Lung (tissue), 12 donors: Measurements from ENCODE around the gene EGFR. TPM values are rescaled to one million over a fixed set of nuclear protein-coding genes. Genes with fewer than 3 reads are reported as not detected.

Source experiments
- ATAC-seq: fragments of 200-7000 bp; cut with Tn5 transposase; one replicate; pipeline ENCODE4 v1.9.1; 2020; ENCODE audit warnings: moderate number of reproducible peaks; ENCODE audit not compliant: insufficient read depth, low FRiP score
- DNase-seq, 3 donors: peaks; one replicate each; pipeline ENCODE4 v3.0.0-alpha.2; 2013 to 2017
- H3K27ac ChIP-seq, 2 donors: one replicate each; pipeline ENCODE4 v1.5.1; 2013; ENCODE audit warnings: mild to moderate bottlenecking in 2 of 2, moderate library complexity in 2 of 2, control low read depth in 1 of 2, inconsistent platforms in 1 of 2, low read depth in 1 of 2, low read length in 1 of 2
- H3K27me3 ChIP-seq, 3 donors: one replicate each; pipeline ENCODE4 v1.5.1; 2013; ENCODE audit warnings: low read length in 2 of 3; ENCODE audit not compliant: control insufficient read depth in 3 of 3, insufficient read depth in 3 of 3
- H3K36me3 ChIP-seq, 4 donors: one replicate each; pipeline ENCODE4 v1.5.1; 2013; ENCODE audit warnings: low read length in 4 of 4, mild to moderate bottlenecking in 1 of 4, moderate library complexity in 1 of 4; ENCODE audit not compliant: control insufficient read depth in 4 of 4, insufficient read depth in 4 of 4
- H3K4me1 ChIP-seq, 5 donors: one replicate each; pipeline ENCODE4 v1.5.1; 2013; ENCODE audit warnings: low read length in 5 of 5, mild to moderate bottlenecking in 2 of 5, moderate library complexity in 1 of 5; ENCODE audit not compliant: control insufficient read depth in 5 of 5, insufficient read depth in 5 of 5
- H3K4me3 ChIP-seq: one replicate; pipeline ENCODE4 v1.5.1; 2013; ENCODE audit warnings: mild to moderate bottlenecking, control low read depth, moderate library complexity
- H3K9ac ChIP-seq, 2 donors: one replicate each; pipeline ENCODE4 v1.5.1; 2013; ENCODE audit warnings: low read length in 2 of 2, control low read depth in 1 of 2; ENCODE audit not compliant: insufficient read depth in 1 of 2
- H3K9me3 ChIP-seq, 4 donors: one replicate each; pipeline ENCODE4 v1.5.1; 2013; ENCODE audit warnings: low read length in 3 of 4, mild to moderate bottlenecking in 1 of 4, moderate library complexity in 1 of 4; ENCODE audit not compliant: control insufficient read depth in 4 of 4, insufficient read depth in 3 of 4
- WGBS, 2 donors: extraction: QIAGEN DNeasy Blood & Tissue Kit; methylation state at CpG; one replicate each; pipeline ENCODE4 v1.1.7; 2013; 5-methylcytosine and 5-hydroxymethylcytosine counted together
- polyA plus RNA-seq, 2 donors: library from polyadenylated mRNA; stranded (reverse); fragments of 200-250 nt; gene quantifications; one replicate each; pipeline ENCODE4 v1.2.1, GENCODE V29; 2013
- total RNA-seq, 2 donors: library from RNA; depleted of rRNA in 1 of 2; stranded (reverse); fragments of >200 nt in 1 of 2; gene quantifications; one replicate each; pipeline ENCODE4 v1.2.1, GENCODE V29; 2014 to 2021
- TF ChIP-seq, protein P1 (sequence below): IDR thresholded peaks from 2 replicates; pipeline ENCODE4 v1.5.1; 2012; ENCODE audit warnings: mild to moderate bottlenecking; ENCODE audit errors: control extremely low read depth, extremely low read depth
- donor health status: control.
- donor health status: control.
- donor health status: Bipolar disorder and iron deficiency.
- donor health status: healthy.
- donor health status: DM: yes; HTN: yes; CAD: no.

The EGFR gene
- total and polyA plus RNA-seq, 4 donors, result 11.6 to 78.7 (median 37.1) TPM

DNA sequence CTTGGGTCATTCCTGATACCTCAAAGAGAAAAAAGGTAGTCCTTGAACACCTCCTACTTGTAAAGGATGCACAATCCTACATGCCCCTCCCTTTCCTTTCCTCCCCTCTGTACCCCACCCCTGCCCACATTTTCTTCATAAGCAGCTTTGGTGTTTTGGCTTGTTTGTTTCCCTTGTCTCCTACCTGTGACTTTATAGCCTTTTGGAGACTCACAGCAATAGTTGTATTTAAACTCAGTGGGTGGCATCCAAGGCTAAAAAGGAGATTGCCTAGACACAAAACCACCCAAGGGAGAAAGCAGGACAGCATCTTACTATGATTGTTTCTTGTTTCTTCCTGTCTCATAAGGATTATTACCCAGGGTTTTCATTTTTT is 63.4 kb downstream of the EGFR start:
- no peak for DNase-seq
- Histone ChIP-seq H3K27ac (no peak overlapping the region), H3K4me1 (peaks cover 0 to 66% (median 49%) of the 10 kb centered on the region in 5 donors), H3K27me3 (no peaks in the 10 kb centered on the region), H3K36me3 (peaks cover 0 to 9% (median 5%) of the 10 kb centered on the region in 4 donors), H3K4me3 (no peak overlapping the region), H3K9me3 (no peaks in the 10 kb centered on the region), H3K9ac (no peak overlapping the region)
- TF ChIP-seq, protein P1, sequence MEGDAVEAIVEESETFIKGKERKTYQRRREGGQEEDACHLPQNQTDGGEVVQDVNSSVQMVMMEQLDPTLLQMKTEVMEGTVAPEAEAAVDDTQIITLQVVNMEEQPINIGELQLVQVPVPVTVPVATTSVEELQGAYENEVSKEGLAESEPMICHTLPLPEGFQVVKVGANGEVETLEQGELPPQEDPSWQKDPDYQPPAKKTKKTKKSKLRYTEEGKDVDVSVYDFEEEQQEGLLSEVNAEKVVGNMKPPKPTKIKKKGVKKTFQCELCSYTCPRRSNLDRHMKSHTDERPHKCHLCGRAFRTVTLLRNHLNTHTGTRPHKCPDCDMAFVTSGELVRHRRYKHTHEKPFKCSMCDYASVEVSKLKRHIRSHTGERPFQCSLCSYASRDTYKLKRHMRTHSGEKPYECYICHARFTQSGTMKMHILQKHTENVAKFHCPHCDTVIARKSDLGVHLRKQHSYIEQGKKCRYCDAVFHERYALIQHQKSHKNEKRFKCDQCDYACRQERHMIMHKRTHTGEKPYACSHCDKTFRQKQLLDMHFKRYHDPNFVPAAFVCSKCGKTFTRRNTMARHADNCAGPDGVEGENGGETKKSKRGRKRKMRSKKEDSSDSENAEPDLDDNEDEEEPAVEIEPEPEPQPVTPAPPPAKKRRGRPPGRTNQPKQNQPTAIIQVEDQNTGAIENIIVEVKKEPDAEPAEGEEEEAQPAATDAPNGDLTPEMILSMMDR, result no peak
- no peak for ATAC-seq

GRCh38 chr7:55083206-55083605 is 64.4 kb downstream of the EGFR start:
- WGBS, 2 donors, result 91 to 92% methylated on average over 7 of the region's 7 CpGs

DNA sequence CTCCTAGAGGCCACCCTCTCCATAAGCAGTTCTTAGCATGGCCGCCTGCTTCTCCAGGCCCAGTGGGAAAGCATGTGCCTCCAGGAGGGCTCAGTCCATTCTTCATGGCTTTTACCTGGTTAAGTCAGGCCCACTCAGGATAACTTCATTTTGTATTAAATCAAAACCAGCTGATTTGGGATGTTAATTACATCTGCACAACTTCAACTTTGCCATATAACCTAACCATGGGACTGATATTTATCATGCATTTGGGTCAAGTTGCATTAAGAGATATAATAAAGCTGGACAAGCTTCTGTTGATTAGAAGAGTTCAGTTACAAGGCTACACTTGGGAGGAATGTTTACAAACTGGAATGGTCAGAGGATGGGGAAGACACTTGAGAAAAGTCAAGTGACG is 65.5 kb downstream of the EGFR start:
- 88 to 90% methylated on average over 2 of the region's 2 CpGs for WGBS, 2 donors
- Histone ChIP-seq H3K36me3 (peaks cover 0 to 9% (median 3%) of the 10 kb centered on the region in 4 donors), H3K9me3 (no peaks in the 10 kb centered on the region), H3K4me3 (no peak overlapping the region), H3K27ac (no peak overlapping the region), H3K4me1 (peaks cover 0 to 73% (median 58%) of the 10 kb centered on the region in 5 donors), H3K9ac (no peak overlapping the region), H3K27me3 (no peaks in the 10 kb centered on the region)
- TF ChIP-seq, protein P1, result no peak
- no peak for ATAC-seq
- DNase-seq, result no peak

More at GRCh38 chr7:55083206-55083605, 64.4 kb downstream of the EGFR start:
- no peak overlapping the region for H3K4me3 ChIP-seq
- DNase-seq, result no peak
- H3K4me1 ChIP-seq, result peaks cover 0 to 66% (median 54%) of the 10 kb centered on the region in 5 donors
- no peaks in the 10 kb centered on the region for H3K9me3 ChIP-seq
- no peak overlapping the region for H3K27ac ChIP-seq
- no peaks in the 10 kb centered on the region for H3K27me3 ChIP-seq
- TF ChIP-seq, protein P1, result no peak
- peaks cover 0 to 9% (median 3%) of the 10 kb centered on the region in 4 donors for H3K36me3 ChIP-seq
- no peak overlapping the region for H3K9ac ChIP-seq
- ATAC-seq, result no peak
